Esophagus muscularis mucosa (tissue), 4 donors: Measurements from ENCODE around the gene ZFX. TPM values are rescaled to one million over a fixed set of nuclear protein-coding genes. Genes with fewer than 3 reads are reported as not detected.

ENCODE experiments used
- DNase-seq: peaks from one replicate; pipeline ENCODE4 v3.0.0-alpha.2; 2017; ENCODE audit errors: extremely low spot score
- H3K27ac ChIP-seq, 4 donors: fragments of 200-600 bp; sonication (generic); replicated peaks in 1 of 4; 1 replicate in 3 of 4; 2 replicates in 1 of 4; pipeline ENCODE4 v1.5.1; 2016 to 2019; ENCODE audit warnings: mild to moderate bottlenecking in 1 of 4
- H3K27me3 ChIP-seq, 4 donors: fragments of 200-600 bp; sonication (generic); one replicate each; pipeline versions ENCODE4 v1.5.1 to v1.6.0; 2016 to 2019
- H3K36me3 ChIP-seq, 4 donors: fragments of 200-600 bp; sonication (generic); one replicate each; pipeline ENCODE4 v1.5.1; 2016 to 2019
- H3K4me1 ChIP-seq, 4 donors: fragments of 200-600 bp; sonication (generic); one replicate each; pipeline ENCODE4 v1.5.1; 2016 to 2019
- H3K4me3 ChIP-seq, 4 donors: fragments of 200-600 bp; sonication (generic); 1 replicate in 2 of 4; 2 replicates in 2 of 4; pipeline ENCODE4 v1.5.1; 2016 to 2019; ENCODE audit warnings: mild to moderate bottlenecking in 4 of 4, moderate library complexity in 1 of 4
- H3K9me3 ChIP-seq, 4 donors: fragments of 200-600 bp; sonication (generic); 1 replicate in 3 of 4; 2 replicates in 1 of 4; pipeline ENCODE4 v1.5.1; 2016 to 2019
- EP300 ChIP-seq: sonication (generic); formaldehyde crosslinking; IDR thresholded peaks from one replicate; pipeline ENCODE4 v1.6.1; 2017; ENCODE audit warnings: antibody characterized with exemption
- POLR2A ChIP-seq: fragments of 450-650 bp; IDR thresholded peaks from one replicate; pipeline ENCODE4 v1.6.1; 2017; ENCODE audit warnings: antibody characterized with exemption, moderate library complexity, mild to moderate bottlenecking, low read depth
- POLR2AphosphoS5 ChIP-seq, 2 donors: sonication (generic); formaldehyde crosslinking; IDR thresholded peaks; one replicate each; pipeline ENCODE4 v1.6.1; 2017; ENCODE audit warnings: antibody characterized with exemption in 2 of 2
- WGBS: methylation state at CpG from one replicate; pipeline ENCODE4 v1.1.5; 2018; 5-methylcytosine and 5-hydroxymethylcytosine counted together
- intact Hi-C: fragments of 100-400 bp; cut with DNase I; formaldehyde crosslinking; loops from one replicate; pipeline ENCODE4 v1.15.1; 2023
- total RNA-seq, 4 donors: library from RNA; depleted of rRNA; stranded (reverse); fragments of >200 nt; gene quantifications; one replicate each; pipeline versions ENCODE4 v1.1.0 to v1.2.1, GENCODE V29; 2016
- TF ChIP-seq, protein P1 (sequence below), 3 experiments: fragments of 200-600 bp in 2 of 3; fragments of 450-650 bp in 1 of 3; sonication (generic) in 2 of 3; IDR thresholded peaks; one replicate each; pipeline ENCODE4 v1.5.1; 2017 to 2019; ENCODE audit warnings: antibody characterized with exemption in 3 of 3, mild to moderate bottlenecking in 2 of 3, moderate library complexity in 1 of 3

ZFX gene
- total RNA-seq, 4 donors from 2014 or later: 52.3 to 75.6 (median 66.4) TPM

DNA sequence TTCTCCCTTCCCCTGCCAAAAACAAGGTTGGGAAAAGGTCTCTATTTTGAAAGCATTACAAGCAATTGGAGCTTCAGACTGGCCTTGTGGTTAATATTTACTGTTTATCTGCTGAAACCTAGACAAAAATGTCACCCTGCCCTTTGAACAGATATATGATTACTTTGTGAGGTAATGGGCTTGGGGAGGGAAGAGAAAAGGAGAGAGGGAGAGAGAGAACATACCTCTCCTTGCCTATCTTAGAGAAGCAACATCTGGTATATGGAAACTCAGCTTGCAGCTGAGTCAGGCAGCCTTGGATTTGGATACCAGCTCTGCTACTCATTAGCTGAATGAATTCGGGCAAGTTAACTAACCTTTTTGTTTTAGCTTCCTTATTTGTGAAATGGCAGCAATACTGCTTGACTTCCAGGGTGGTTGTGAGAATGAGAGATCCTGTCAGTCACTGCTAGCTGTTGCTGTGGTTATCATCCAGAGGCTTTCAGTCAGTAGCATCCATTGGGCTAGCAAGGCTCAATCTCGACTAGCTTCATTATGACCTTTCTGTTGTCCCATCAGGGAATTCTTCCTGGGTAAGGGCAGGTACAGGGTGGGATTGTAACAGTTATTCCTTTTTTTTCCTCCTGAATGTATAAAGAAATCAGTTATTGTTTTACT is 41.1 kb downstream of the ZFX start:
- H3K4me1 ChIP-seq: peaks cover 7 to 47% (median 17%) of the 10 kb centered on the region in 4 donors
- intact Hi-C loops: no loop called here
- no peak overlapping the region for H3K4me3 ChIP-seq
- no peak overlapping the region for H3K27ac ChIP-seq
- no peak for DNase-seq
- no peaks in the 10 kb centered on the region for H3K9me3 ChIP-seq
- H3K27me3 ChIP-seq: no peaks in the 10 kb centered on the region
- TF ChIP-seq EP300 (no peak), POLR2A (no peak), POLR2AphosphoS5 (IDR thresholded peaks at IDR 0.05) (no peak)
- TF ChIP-seq, protein P1, sequence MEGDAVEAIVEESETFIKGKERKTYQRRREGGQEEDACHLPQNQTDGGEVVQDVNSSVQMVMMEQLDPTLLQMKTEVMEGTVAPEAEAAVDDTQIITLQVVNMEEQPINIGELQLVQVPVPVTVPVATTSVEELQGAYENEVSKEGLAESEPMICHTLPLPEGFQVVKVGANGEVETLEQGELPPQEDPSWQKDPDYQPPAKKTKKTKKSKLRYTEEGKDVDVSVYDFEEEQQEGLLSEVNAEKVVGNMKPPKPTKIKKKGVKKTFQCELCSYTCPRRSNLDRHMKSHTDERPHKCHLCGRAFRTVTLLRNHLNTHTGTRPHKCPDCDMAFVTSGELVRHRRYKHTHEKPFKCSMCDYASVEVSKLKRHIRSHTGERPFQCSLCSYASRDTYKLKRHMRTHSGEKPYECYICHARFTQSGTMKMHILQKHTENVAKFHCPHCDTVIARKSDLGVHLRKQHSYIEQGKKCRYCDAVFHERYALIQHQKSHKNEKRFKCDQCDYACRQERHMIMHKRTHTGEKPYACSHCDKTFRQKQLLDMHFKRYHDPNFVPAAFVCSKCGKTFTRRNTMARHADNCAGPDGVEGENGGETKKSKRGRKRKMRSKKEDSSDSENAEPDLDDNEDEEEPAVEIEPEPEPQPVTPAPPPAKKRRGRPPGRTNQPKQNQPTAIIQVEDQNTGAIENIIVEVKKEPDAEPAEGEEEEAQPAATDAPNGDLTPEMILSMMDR (IDR thresholded peaks at IDR 0.05): no peak
- peaks cover 0 to 7% (median 0%) of the 10 kb centered on the region in 4 donors for H3K36me3 ChIP-seq
- WGBS: 70% methylated on average over 2 of the region's 2 CpGs

DNA sequence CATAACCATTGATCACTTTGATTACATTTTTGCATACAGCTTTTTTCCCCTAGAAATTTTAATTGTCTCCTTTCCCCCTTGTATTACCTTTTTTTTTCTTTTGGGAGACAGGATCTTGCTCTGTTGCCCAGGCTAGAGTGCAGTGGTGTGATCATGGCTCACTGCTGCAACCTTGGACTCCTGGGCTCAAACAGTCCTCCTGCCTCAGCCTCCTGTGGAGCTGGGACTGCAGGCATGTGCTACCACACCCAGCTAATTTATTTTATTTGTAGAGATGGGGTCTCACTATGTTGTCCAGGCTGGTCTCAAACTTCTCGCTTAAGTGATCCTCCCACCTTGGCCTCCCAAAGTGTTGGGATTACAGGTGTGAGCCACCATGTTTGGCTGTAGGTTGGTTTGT is 47.0 kb downstream of the ZFX start:
- Histone ChIP-seq H3K4me1 (peaks cover 12 to 41% (median 17%) of the 10 kb centered on the region in 4 donors), H3K27me3 (no peaks in the 10 kb centered on the region), H3K9me3 (no peaks in the 10 kb centered on the region), H3K4me3 (no peak overlapping the region), H3K36me3 (peaks cover 0 to 14% (median 0%) of the 10 kb centered on the region in 4 donors), H3K27ac (no peak overlapping the region)
- 100% methylated on average over 1 of the region's 1 CpG for WGBS
- no peak for DNase-seq
- TF ChIP-seq POLR2A (no peak), POLR2AphosphoS5 (IDR thresholded peaks at IDR 0.05) (no peak), EP300 (no peak)
- TF ChIP-seq, protein P1 (IDR thresholded peaks at IDR 0.05): no peak
- intact Hi-C loops: no loop called here

DNA sequence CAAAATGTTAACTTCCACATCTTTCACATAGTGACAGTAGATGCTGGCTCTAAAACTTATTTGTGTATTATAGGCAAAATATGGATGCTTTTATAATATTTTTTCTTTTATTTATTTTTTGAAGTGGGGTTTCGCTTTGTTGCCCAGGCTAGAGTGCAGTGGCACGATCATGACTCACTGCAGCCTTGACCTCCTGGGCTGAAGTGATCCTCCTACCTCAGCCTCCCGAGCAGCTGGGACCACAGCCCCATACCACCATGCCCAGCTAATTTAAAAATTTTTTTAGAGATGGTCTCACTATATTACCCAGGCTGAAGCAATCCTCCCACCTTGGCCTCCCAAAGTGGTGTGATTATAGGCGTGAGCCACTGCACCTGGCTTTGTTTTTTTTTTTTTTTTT is 48.6 kb downstream of the ZFX start:
- Histone ChIP-seq H3K4me1 (peaks cover 20 to 55% (median 31%) of the 10 kb centered on the region in 4 donors), H3K4me3 (no peak overlapping the region), H3K27ac (no peak overlapping the region), H3K36me3 (peaks cover 0 to 14% (median 0%) of the 10 kb centered on the region in 4 donors), H3K27me3 (no peaks in the 10 kb centered on the region), H3K9me3 (no peaks in the 10 kb centered on the region)
- TF ChIP-seq, protein P1 (IDR thresholded peaks at IDR 0.05): no peak
- TF ChIP-seq EP300 (no peak), POLR2AphosphoS5 (IDR thresholded peaks at IDR 0.05) (no peak), POLR2A (no peak)
- 99% methylated on average over 4 of the region's 4 CpGs for WGBS
- intact Hi-C loops: no loop called here
- DNase-seq: no peak

DNA sequence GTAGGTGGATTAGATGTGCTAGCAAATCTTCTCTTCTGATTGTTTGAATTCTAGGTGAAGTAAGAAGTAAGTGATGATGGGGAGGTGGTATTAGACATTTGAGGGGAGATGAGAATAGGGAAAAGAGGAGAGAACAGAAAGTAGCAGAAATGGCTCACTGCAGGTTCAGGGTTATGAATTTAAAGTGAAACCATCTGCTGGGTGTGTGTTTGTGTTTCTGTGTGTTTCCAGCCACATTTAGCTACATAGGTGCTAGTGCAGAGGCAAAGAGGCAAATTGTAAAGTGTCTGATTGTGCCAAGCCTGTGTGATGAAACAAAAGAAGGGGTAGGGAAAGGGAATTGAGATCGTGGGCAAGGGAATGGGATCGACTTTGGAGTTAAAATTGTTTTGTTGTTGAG is 50.6 kb downstream of the ZFX start:
- no peak for DNase-seq
- TF ChIP-seq EP300 (no peak), POLR2AphosphoS5 (IDR thresholded peaks at IDR 0.05) (no peak)
- TF ChIP-seq, protein P1 (IDR thresholded peaks at IDR 0.05): no peak
- intact Hi-C loops: no loop called here
- WGBS: 89% methylated on average over 2 of the region's 2 CpGs
- no peaks in the 10 kb centered on the region for H3K9me3 ChIP-seq
- H3K4me3 ChIP-seq: no peak overlapping the region
- no peaks in the 10 kb centered on the region for H3K27me3 ChIP-seq
- H3K27ac ChIP-seq: no peak overlapping the region
- peaks cover 23 to 51% (median 41%) of the 10 kb centered on the region in 4 donors for H3K4me1 ChIP-seq
- peaks cover 0 to 14% (median 0%) of the 10 kb centered on the region in 4 donors for H3K36me3 ChIP-seq
